Measurements from ENCODE around the gene LORICRIN. TPM values are rescaled to one million over a fixed set of nuclear protein-coding genes. Genes with fewer than 3 reads are reported as not detected.

Gene LORICRIN
- total RNA-seq, 2 experiments from 2014 or later, result not detected

- Mint-ChIP-seq H3K4me3 (peak overlapping the region; percentile 37), H3K27me3 (peaks cover 54% of the 10 kb centered on the region), H3K36me3 (no peaks in the 10 kb centered on the region), H3K27ac (no peak overlapping the region), H3K4me1 (peaks cover 10% of the 10 kb centered on the region), H3K9me3 (no peaks in the 10 kb centered on the region)
- DNase-seq, result peak; percentile 32
- POLR2A ChIA-PET, result no interaction called here
- ATAC-seq (ENCODE audit: low read depth), result peak; percentile 22
These were observed 1.2 kb downstream of the LORICRIN start for GRCh38 chr1:153260585-153261280.

DNA sequence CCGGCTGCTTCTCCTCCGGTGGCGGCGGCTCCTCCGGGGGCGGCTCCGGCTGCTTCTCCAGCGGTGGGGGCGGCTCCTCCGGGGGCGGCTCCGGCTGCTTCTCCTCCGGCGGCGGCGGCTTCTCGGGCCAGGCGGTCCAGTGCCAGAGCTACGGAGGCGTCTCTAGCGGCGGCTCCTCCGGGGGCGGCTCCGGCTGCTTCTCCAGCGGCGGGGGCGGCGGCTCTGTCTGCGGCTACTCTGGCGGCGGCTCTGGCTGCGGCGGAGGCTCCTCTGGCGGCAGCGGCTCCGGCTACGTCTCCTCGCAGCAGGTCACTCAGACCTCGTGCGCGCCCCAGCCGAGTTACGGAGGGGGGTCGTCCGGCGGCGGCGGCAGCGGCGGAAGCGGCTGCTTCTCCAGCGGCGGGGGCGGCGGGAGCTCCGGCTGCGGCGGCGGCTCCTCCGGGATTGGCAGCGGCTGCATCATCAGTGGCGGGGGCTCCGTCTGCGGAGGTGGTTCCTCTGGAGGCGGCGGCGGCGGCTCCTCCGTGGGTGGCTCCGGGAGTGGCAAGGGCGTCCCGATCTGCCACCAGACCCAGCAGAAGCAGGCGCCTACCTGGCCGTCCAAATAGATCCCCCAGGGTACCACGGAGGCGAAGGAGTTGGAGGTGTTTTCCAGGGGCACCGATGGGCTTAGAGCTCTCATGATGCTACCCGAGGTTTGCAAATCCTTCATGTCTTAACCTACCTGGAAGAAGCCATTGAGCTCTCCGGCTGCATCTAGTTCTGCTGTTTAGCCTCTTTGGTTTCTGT, 2.0 kb downstream of the LORICRIN start:
- POLR2A ChIA-PET, result no interaction called here
- H3K27ac Mint-ChIP-seq, result no peak overlapping the region
- no peaks in the 10 kb centered on the region for H3K9me3 Mint-ChIP-seq
- peaks cover 10% of the 10 kb centered on the region for H3K4me1 Mint-ChIP-seq
- peak overlapping the region; percentile 12 for H3K4me3 Mint-ChIP-seq
- no peaks in the 10 kb centered on the region for H3K36me3 Mint-ChIP-seq
- no peak for ATAC-seq (ENCODE audit: low read depth)
- peak; percentile 35 for DNase-seq
- H3K27me3 Mint-ChIP-seq, result peaks cover 59% of the 10 kb centered on the region

GRCh38 chr1:153262070-153262366, 2.5 kb downstream of the LORICRIN start:
- no peak for DNase-seq
- H3K4me3 Mint-ChIP-seq, result peak overlapping the region; percentile 12
- peaks cover 10% of the 10 kb centered on the region for H3K4me1 Mint-ChIP-seq
- H3K36me3 Mint-ChIP-seq, result no peaks in the 10 kb centered on the region
- no peaks in the 10 kb centered on the region for H3K9me3 Mint-ChIP-seq
- peaks cover 65% of the 10 kb centered on the region for H3K27me3 Mint-ChIP-seq
- ATAC-seq (ENCODE audit: low read depth), result no peak
- POLR2A ChIA-PET, result no interaction called here
- H3K27ac Mint-ChIP-seq, result no peak overlapping the region

- Mint-ChIP-seq H3K4me1 (peaks cover 10% of the 10 kb centered on the region), H3K36me3 (no peaks in the 10 kb centered on the region), H3K4me3 (no peak overlapping the region), H3K27me3 (peaks cover 69% of the 10 kb centered on the region), H3K9me3 (no peaks in the 10 kb centered on the region), H3K27ac (no peak overlapping the region)
- DNase-seq, result no peak
- ATAC-seq (ENCODE audit: low read depth), result no peak
- POLR2A ChIA-PET, result interaction anchor here (0.7 kb wide), 1 partner anchor 50 kb away, joined by 3 read pairs; no protein-coding TSS in a partner anchor
These were observed 3.1 kb downstream of the LORICRIN start for GRCh38 chr1:153262462-153263157.

DNA sequence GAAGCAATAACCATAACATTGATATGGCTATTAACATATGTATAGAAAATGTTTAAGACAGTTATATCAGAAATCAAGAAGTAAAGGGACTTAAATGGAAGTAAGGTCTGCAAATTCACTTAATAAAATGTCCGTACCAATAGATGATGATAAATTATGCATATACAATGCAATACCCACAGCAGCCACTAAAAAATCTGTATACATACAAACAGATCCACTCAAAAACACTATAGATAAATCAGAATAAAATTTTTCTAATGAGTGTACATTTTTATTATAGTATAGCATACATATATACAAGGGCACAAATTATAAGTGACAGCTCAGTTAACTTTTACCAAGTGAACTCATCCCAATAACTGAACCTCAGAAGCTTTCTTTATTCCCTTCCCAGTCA, 6.0 kb downstream of the LORICRIN start:
- POLR2A ChIA-PET, result no interaction called here
- Mint-ChIP-seq H3K27me3 (peaks cover 70% of the 10 kb centered on the region), H3K27ac (no peak overlapping the region)

GRCh38 chr1:153271711-153272110, 12.2 kb downstream of the LORICRIN start:
- DNase-seq, result no peak
- Mint-ChIP-seq H3K27ac (no peak overlapping the region), H3K4me3 (no peak overlapping the region), H3K4me1 (no peaks in the 10 kb centered on the region), H3K36me3 (no peaks in the 10 kb centered on the region), H3K27me3 (peaks cover 46% of the 10 kb centered on the region), H3K9me3 (no peaks in the 10 kb centered on the region)
- ATAC-seq (ENCODE audit: low read depth), result no peak
- POLR2A ChIA-PET, result no interaction called here

More for the DNA sequence above, 6.0 kb downstream of the LORICRIN start:
- DNase-seq (no peak), ATAC-seq (ENCODE audit: low read depth) (no peak)
- Mint-ChIP-seq H3K9me3 (no peaks in the 10 kb centered on the region), H3K4me1 (peaks cover 8% of the 10 kb centered on the region), H3K36me3 (no peaks in the 10 kb centered on the region), H3K4me3 (no peak overlapping the region)

DNA sequence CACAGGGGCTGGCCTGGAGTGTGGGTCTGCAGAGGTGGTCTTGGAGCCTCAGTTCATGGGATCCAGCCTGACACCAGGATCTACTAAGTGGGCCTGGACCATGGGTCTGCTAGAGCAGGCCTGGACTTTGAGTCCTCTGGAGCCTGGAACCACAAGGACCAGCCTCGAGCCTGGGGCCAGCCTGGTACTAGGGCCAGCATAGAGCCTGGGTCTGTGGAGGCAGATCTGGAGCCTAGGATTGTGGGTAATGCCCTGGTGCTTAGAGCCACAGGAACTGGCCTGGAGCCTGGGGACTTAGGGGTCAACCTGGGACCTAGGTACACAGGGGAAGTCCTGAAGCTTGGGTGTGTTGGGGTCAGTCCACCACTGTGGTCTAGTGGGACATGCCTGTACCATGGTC, 12.7 kb downstream of the LORICRIN start:
- POLR2A ChIA-PET, result no interaction called here

GRCh38 chr1:153277852-153278251, 18.4 kb downstream of the LORICRIN start:
- H3K4me3 Mint-ChIP-seq, result no peak overlapping the region
- H3K27me3 Mint-ChIP-seq, result peaks cover 32% of the 10 kb centered on the region
- peak; percentile 45 for ATAC-seq (ENCODE audit: low read depth)
- H3K36me3 Mint-ChIP-seq, result no peaks in the 10 kb centered on the region
- H3K27ac Mint-ChIP-seq, result no peak overlapping the region
- H3K4me1 Mint-ChIP-seq, result no peaks in the 10 kb centered on the region
- POLR2A ChIA-PET, result no interaction called here
- no peak for DNase-seq
- H3K9me3 Mint-ChIP-seq, result no peaks in the 10 kb centered on the region

More for the DNA sequence above, 12.7 kb downstream of the LORICRIN start:
- no peak for DNase-seq
- no peak overlapping the region for H3K27ac Mint-ChIP-seq
- no peak for ATAC-seq (ENCODE audit: low read depth)
- no peaks in the 10 kb centered on the region for H3K4me1 Mint-ChIP-seq
- no peak overlapping the region for H3K4me3 Mint-ChIP-seq
- no peaks in the 10 kb centered on the region for H3K36me3 Mint-ChIP-seq
- H3K9me3 Mint-ChIP-seq, result no peaks in the 10 kb centered on the region
- H3K27me3 Mint-ChIP-seq, result peaks cover 43% of the 10 kb centered on the region

GRCh38 chr1:153288634-153289275, 29.3 kb downstream of the LORICRIN start:
- ATAC-seq (ENCODE audit: low read depth), result no peak
- peaks cover 7% of the 10 kb centered on the region for H3K4me1 Mint-ChIP-seq
- no peak overlapping the region for H3K4me3 Mint-ChIP-seq
- H3K27ac Mint-ChIP-seq, result no peak overlapping the region
- H3K9me3 Mint-ChIP-seq, result no peaks in the 10 kb centered on the region
- peaks cover 4% of the 10 kb centered on the region for H3K27me3 Mint-ChIP-seq
- POLR2A ChIA-PET, result no interaction called here
- no peaks in the 10 kb centered on the region for H3K36me3 Mint-ChIP-seq
- peak; percentile 48 for DNase-seq

DNA sequence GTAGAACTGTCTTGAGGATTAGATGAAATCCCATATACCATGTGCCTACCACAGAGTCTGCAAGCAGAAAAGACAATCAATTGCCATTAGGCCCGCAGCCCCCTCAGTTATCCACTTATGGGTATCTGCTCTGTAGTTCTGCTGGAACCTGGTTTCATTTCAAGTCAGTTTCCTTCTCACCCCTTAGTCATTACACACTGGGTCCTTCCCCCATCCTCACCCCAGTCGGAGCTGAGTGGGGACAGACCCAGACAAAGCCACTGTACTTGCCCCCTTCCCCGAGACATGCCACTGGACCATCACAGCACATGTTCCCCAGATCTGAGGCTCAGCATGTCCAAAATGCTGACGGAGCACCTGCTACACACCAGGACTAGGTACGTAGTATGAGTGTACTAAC, 32.0 kb downstream of the LORICRIN start:
- Mint-ChIP-seq H3K27ac (no peak overlapping the region), H3K4me3 (no peak overlapping the region), H3K36me3 (no peaks in the 10 kb centered on the region), H3K4me1 (peaks cover 12% of the 10 kb centered on the region), H3K9me3 (no peaks in the 10 kb centered on the region), H3K27me3 (peaks cover 2% of the 10 kb centered on the region)
- DNase-seq (no peak), ATAC-seq (ENCODE audit: low read depth) (no peak)
- POLR2A ChIA-PET, result no interaction called here

DNA sequence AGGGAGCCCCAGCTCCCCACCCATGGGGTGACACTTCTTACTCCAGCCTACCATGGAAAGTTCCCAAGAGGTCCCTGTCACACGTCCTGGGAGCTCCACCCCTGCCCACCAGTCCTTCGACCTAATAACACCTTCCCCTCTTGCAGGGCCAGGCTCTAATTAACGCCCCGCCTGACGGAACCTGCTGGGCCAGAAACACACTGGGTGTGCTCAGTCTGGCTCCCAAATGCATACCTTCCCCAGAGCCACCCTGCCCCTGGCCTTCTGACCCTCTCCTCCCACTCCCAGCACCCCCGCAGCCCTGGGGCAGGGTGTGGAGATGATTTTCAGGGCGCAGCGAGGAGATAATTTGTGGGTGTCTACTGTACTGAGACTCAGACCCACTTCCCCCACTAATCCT, 32.7 kb downstream of the LORICRIN start:
- H3K27me3 Mint-ChIP-seq, result peaks cover 2% of the 10 kb centered on the region
- DNase-seq (no peak), ATAC-seq (ENCODE audit: low read depth) (no peak)
- POLR2A ChIA-PET, result no interaction called here
- H3K36me3 Mint-ChIP-seq, result no peaks in the 10 kb centered on the region
- no peak overlapping the region for H3K4me3 Mint-ChIP-seq
- no peaks in the 10 kb centered on the region for H3K9me3 Mint-ChIP-seq
- H3K4me1 Mint-ChIP-seq, result peaks cover 12% of the 10 kb centered on the region
- H3K27ac Mint-ChIP-seq, result no peak overlapping the region

DNA sequence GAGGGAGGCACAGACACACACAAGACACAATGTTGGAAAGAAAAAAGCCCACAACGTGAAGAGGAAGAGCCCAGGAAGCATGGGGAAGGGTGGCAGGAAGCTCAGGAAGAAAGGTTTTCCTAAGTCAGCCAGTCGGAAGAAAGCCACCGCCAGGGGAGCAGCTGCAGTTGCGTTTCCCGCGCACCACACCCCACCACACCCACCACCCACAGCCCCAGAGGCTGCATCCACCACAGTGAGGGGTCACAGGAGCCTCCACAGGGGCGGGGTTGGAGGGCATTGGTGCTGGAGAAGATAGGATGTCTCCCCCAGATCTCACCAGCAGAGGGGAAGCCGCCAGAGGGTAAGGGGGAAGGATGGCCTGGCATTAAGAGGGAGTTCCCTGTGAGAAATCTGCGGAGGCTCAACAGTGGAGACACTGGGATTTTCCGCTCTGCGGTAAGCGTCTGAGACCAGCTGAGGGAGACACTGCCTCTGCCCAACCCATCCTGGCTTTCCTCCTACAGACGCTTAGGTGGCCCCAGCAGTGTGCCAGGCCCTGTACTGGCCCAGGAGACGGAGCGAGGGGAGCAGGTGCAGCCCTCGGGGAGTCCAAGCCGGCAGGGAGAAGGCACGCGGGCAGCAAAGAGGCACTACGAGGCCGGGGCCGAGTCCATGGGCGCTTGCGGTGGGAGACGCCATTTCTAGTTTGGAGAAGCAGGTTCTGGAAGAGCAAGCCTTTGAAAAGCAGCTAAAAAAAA, 33.4 kb downstream of the LORICRIN start:
- Mint-ChIP-seq H3K4me1 (peaks cover 12% of the 10 kb centered on the region), H3K9me3 (no peaks in the 10 kb centered on the region), H3K36me3 (no peaks in the 10 kb centered on the region), H3K27me3 (peaks cover 5% of the 10 kb centered on the region), H3K4me3 (no peak overlapping the region), H3K27ac (no peak overlapping the region)
- no peak for DNase-seq
- no peak for ATAC-seq (ENCODE audit: low read depth)
- POLR2A ChIA-PET, result no interaction called here

DNA sequence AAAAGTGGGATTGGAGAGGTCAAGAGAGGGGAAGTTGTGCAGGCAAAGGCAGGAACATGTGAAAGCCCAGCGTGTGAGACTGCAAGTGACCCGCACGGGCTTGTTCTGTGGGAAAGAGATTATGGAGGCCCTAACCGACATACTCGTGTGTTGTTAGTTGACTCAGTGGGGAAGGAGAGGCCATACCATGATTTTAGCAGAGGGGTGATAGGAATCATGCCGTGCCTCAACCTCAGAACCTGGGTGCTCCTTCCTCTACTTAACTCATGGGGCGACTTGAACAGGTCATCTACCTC, 33.9 kb downstream of the LORICRIN start:
- Mint-ChIP-seq H3K36me3 (no peaks in the 10 kb centered on the region), H3K9me3 (no peaks in the 10 kb centered on the region), H3K4me1 (peaks cover 12% of the 10 kb centered on the region), H3K27me3 (peaks cover 5% of the 10 kb centered on the region), H3K4me3 (no peak overlapping the region), H3K27ac (no peak overlapping the region)
- POLR2A ChIA-PET, result no interaction called here
- ATAC-seq (ENCODE audit: low read depth), result no peak
- no peak for DNase-seq
